ENCODE results near the gene PIM3. TPM values are rescaled to one million over a fixed set of nuclear protein-coding genes. Genes with fewer than 3 reads are reported as not detected.

PIM3 gene
- total RNA-seq, 4 donors from 2014 or later: 92.2 to 174 (median 114) TPM

DNA sequence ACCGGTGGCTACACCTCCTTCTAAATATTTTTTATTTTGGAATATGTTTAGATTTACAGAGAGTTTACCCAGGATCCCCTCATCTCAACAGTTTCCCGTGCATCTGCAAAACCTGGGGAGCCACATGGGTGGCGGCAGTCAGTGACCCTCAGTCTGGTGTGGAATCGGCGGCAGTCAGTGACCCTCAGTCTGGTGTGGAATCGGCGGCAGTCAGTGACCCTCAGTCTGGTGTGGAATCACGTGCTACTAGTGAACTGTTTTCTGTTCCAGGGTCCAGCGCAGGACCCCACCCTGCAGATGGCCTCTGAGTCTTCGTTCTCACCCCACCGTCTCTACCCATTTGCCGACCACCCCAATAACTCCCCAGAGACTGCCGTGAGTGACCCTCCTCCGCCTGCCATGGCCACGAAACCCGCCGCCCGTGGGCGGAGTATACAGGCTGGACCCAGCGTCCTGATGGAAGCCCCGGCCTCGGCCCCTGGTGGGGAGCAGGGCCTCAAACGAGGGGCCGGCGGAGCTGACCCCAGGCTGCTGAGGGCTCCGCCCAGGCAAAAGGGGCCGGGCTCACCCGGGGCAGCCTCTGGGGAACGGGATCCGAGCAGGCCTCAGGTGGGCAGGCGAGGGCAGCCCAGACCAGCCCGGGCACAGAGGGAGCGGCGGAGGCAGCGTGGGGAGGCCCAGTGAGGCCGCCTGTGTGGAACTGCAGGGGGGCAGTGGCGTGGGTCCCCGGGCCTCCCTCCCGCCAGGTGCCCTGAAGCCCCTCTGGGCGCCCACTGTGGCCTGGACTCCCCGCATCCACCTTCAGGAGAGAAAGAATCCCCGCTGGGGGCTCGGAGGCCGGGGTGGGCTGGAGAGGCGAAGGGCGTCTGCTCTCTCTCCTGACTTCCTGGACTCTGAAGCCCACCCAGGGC, 49.4 kb downstream of the PIM3 start:
- no peak for ATAC-seq (ENCODE audit: low FRiP score)
- DNase-seq (ENCODE audit: low spot score): no peak
- TF ChIP-seq, protein P1, sequence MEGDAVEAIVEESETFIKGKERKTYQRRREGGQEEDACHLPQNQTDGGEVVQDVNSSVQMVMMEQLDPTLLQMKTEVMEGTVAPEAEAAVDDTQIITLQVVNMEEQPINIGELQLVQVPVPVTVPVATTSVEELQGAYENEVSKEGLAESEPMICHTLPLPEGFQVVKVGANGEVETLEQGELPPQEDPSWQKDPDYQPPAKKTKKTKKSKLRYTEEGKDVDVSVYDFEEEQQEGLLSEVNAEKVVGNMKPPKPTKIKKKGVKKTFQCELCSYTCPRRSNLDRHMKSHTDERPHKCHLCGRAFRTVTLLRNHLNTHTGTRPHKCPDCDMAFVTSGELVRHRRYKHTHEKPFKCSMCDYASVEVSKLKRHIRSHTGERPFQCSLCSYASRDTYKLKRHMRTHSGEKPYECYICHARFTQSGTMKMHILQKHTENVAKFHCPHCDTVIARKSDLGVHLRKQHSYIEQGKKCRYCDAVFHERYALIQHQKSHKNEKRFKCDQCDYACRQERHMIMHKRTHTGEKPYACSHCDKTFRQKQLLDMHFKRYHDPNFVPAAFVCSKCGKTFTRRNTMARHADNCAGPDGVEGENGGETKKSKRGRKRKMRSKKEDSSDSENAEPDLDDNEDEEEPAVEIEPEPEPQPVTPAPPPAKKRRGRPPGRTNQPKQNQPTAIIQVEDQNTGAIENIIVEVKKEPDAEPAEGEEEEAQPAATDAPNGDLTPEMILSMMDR (IDR thresholded peaks at IDR 0.05): no peak

DNA sequence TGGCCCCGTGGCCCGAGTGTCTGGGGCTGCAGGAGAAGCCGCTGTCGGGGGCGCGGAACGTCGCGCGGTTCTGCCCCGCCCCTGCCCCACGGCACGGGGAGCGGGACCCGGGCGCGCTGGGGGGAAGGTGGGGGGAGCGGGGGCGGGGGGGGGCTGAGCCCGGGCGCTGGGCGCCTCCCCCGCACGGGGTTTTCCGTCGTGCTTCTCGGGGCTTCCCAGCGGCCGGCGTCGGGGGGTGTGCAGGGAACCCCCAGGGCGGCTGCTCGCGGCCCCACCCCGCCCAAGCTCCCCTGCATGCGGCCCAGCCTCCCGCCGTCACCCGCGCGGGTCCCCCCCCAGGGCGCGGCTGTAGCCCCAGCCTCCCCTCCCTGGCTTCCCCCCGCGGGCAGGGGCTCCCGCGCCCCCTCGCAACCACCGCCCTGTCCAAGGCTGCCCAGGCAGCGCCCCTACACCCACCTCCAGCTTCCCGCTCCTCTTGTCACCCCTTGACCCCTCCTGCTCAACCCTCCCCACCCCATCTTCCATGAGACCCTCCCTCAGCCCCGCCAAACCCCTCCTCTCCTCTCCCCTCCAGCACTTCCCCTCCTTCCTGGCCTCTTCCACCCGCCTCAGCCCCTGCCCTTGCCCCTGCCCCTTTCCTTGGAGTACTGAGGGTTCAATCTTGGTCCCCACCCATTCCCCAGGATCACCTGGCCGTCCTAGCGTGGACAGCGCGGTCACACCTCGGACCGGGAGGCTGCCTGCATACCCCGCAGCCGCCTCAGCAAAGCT, 50.3 kb downstream of the PIM3 start:
- no peak for ATAC-seq (ENCODE audit: low FRiP score)
- TF ChIP-seq, protein P1 (IDR thresholded peaks at IDR 0.05): no peak
- DNase-seq (ENCODE audit: low spot score): no peak

DNA sequence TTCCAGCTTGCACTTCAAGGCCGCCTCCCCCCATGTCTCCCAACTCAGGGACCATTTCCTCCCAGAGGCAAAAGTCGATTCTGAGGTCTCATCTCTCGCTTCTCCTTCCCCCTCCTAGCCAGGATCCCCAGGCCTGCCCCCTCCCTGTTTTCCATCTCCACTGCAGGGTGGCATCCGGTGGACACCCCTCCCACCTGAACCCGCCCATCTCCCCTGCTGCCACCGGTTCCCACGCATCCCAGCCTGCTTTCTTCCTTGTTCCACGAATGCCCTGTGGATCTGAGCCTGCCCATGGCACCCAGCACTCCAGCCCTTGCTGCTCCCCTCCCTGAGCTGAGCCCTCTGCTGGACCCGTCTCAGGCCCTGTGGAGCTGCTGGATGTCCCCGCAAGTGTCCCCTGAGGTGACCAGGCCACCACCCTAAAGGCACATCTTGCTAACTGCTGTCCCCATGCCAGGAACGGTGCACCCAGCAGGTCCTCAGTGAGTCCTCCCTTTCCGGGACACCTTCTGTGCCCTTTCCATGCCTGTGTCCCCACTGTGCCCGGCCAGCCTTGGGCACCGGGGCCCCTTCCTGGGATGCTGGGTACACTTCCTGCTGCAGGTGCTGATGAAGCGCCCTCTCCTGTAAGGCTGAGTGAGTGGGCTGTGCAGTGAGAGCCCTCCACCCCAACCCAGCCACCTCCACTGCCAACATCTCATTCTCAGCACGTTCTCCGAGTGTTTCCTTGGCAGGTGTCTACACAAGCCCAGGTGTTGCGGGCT, 51.1 kb downstream of the PIM3 start:
- ATAC-seq (ENCODE audit: low FRiP score) (no peak), DNase-seq (ENCODE audit: low spot score) (no peak)
- TF ChIP-seq, protein P1 (IDR thresholded peaks at IDR 0.05): no peak

DNA sequence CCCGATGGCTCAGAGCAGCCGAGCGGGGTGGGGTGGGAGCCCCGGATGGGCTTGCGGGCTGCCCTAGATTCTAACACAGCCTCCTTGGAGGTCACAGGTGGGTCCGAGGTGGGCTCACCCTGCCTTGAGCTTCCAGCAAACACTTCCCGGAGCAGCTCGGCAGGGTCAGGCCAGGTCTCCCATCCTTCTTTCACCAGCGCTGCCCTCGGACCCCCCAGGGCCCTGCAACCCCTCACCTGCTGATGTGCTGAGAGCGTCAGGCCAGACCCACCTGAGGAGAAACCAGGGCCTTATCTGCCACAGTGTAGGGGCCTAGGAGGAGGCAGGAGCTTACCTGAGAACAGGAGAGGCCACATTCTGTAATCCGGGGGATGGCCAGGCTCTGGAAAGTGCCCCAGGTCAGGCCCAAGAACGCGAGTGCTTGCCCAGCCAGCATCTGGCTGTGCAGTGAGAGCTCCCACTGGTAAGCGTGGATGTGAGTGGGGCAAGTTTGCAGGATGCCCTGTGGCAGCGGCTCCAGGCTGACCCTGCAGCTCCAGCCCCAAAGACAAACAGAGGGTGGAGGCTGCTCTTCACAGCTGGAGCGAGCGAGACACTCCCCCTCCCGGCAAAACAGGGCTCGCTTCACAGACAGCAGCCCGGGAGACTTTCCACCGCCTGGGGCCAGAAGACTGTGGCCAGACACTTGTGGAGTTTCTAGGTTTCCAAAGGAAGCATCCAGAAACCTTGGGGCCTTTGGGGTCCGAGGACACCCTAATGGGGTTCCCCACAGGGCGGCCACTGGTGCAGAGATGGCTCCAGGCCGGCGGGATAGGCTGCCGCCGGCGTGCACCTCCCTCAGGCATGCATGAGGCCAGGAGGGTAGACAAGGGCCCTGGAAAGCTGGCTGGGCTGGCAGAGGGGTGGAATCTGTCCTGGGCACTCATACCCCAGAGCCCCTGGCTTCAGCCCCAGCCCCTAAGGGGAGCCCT, 51.9 kb downstream of the PIM3 start, which contains the start of gene IL17REL:
Gene IL17REL (minus strand): TSS at position 555 of the 971 bp plus-strand sequence. CDS start 119 bp downstream, at position 436.
- TF ChIP-seq, protein P1 (IDR thresholded peaks at IDR 0.05): no peak
- DNase-seq (ENCODE audit: low spot score) (no peak), ATAC-seq (ENCODE audit: low FRiP score) (peak; percentile 16)

Small RNAs within 50 kb of the gene (small RNA-seq; reads per million reads assigned to genes)
- 0.39 reads per million for gene MIR6821

Other genes with a start within 250 kb of the PIM3 start
- gene BRD1, start 132.9 kb upstream of the PIM3 start, total RNA-seq: 10 to 100 TPM; 21.0 to 57.3 (median 33.8) TPM
- 10 to 100 TPM; 10.0 to 21.6 (median 11.4) TPM for gene ZBED4, start 106.9 kb upstream of the PIM3 start, total RNA-seq
- gene ALG12, start 42.3 kb upstream of the PIM3 start, total RNA-seq: 10 to 100 TPM; 11.7 to 21.8 (median 13.0) TPM
- 10 to 100 TPM; 30.8 to 52.4 (median 39.8) TPM for gene CRELD2, start 42.1 kb upstream of the PIM3 start, total RNA-seq
- not detected for gene IL17REL, start 52.0 kb downstream of the PIM3 start, total RNA-seq
- gene TTLL8, start 97.5 kb downstream of the PIM3 start, total RNA-seq: not detected
- under 1 TPM in 1 of 4 donors, not detected in 3; 0.44 TPM for gene MLC1, start 124.7 kb downstream of the PIM3 start, total RNA-seq
- 1 to 10 TPM in 2 of 4 donors, under 1 TPM in 2; 0.36 to 2.5 (median 0.97) TPM for gene MOV10L1, start 129.2 kb downstream of the PIM3 start, total RNA-seq
- gene PANX2, start 210.0 kb downstream of the PIM3 start, total RNA-seq: 1 to 10 TPM; 1.3 to 1.8 (median 1.6) TPM
- 10 to 100 TPM; 18.3 to 43.1 (median 28.4) TPM for gene TRABD, start 225.1 kb downstream of the PIM3 start, total RNA-seq
- 10 to 100 TPM; 21.2 to 38.3 (median 31.9) TPM for gene SELENOO, start 240.2 kb downstream of the PIM3 start, total RNA-seq